Glomerular endothelial cell (primary cell): ENCODE results near the gene PRRT1B. TPM values are rescaled to one million over a fixed set of nuclear protein-coding genes. Genes with fewer than 3 reads are reported as not detected.

ENCODE experiments used
- DNase-seq: peaks from one replicate; pipeline ENCODE4 v3.0.0-alpha.2; 2011; ENCODE audit warnings: low read depth, low spot score; ENCODE audit errors: extremely low read depth
- total RNA-seq: library from RNA; depleted of rRNA; stranded (reverse); fragments of >200 nt; gene quantifications from 2 replicates; pipeline ENCODE4 v1.2.3, GENCODE V29; 2015

PRRT1B gene
- total RNA-seq, 1 donor from 2014 or later = not detected

- DNase-seq = no peak
Observed at GRCh38 chr9:131522257-131523085, 22.9 kb upstream of the PRRT1B start.

GRCh38 chr9:131523086-131523388, 22.3 kb upstream of the PRRT1B start:
- no peak for DNase-seq

GRCh38 chr9:131523451-131524435, 21.6 kb upstream of the PRRT1B start:
- no peak for DNase-seq

- no peak for DNase-seq
Observed at GRCh38 chr9:131524665-131525315, 20.5 kb upstream of the PRRT1B start.

GRCh38 chr9:131525643-131526565, 19.4 kb upstream of the PRRT1B start:
- no peak for DNase-seq

- DNase-seq = no peak
Observed at GRCh38 chr9:131528186-131528585, 17.1 kb upstream of the PRRT1B start.

GRCh38 chr9:131528886-131529505, 16.3 kb upstream of the PRRT1B start:
- no peak for DNase-seq

GRCh38 chr9:131529597-131530545, 15.5 kb upstream of the PRRT1B start:
- DNase-seq = no peak

- no peak for DNase-seq
Observed at GRCh38 chr9:131530546-131530919, 14.8 kb upstream of the PRRT1B start.

- DNase-seq = no peak
Observed at GRCh38 chr9:131530920-131531832, 14.1 kb upstream of the PRRT1B start, which contains the start of gene UCK1. TSS of gene UCK1 (minus strand) at chr9:131531263. CDS start at chr9:131531174, 89 bp downstream.

GRCh38 chr9:131534721-131535237, 10.5 kb upstream of the PRRT1B start:
- DNase-seq = no peak

- no peak for DNase-seq
Observed at GRCh38 chr9:131537946-131538345, 7.4 kb upstream of the PRRT1B start.

- no peak for DNase-seq
Observed at GRCh38 chr9:131539223-131539923, 6.0 kb upstream of the PRRT1B start.

- DNase-seq = no peak
Observed at GRCh38 chr9:131543141-131543540, 2.2 kb upstream of the PRRT1B start.

GRCh38 chr9:131545786-131546335, 538 bp downstream of the PRRT1B start:
- no peak for DNase-seq

- no peak for DNase-seq
Observed at GRCh38 chr9:131546336-131547084, 1.2 kb downstream of the PRRT1B start.
